H9 (cell line): ENCODE results near the gene SLX4. TPM values are rescaled to one million over a fixed set of nuclear protein-coding genes. Genes with fewer than 3 reads are reported as not detected.

Experiments used
- DNase-seq: peaks from one replicate; pipeline ENCODE4 v3.0.0-alpha.2; 2017
- H2AFZ ChIP-seq: one replicate; pipeline ENCODE4 v1.6.1; 2013; ENCODE audit warnings: mild to moderate bottlenecking, low read length, control low read depth, moderate library complexity
- H2AK5ac ChIP-seq: 2 replicates; pipeline ENCODE4 v1.6.1; 2013; ENCODE audit warnings: low read length, control low read depth, mixed read lengths; ENCODE audit not compliant: insufficient read length
- H2BK120ac ChIP-seq: one replicate; pipeline ENCODE4 v1.6.1; 2013; ENCODE audit warnings: low read depth, mild to moderate bottlenecking, low read length, control low read depth, inconsistent platforms; ENCODE audit not compliant: poor library complexity, severe bottlenecking
- H2BK12ac ChIP-seq: 2 replicates; pipeline ENCODE4 v1.6.1; 2013; ENCODE audit warnings: low read length, control low read depth, mixed read lengths, low read depth; ENCODE audit not compliant: insufficient read length
- H2BK15ac ChIP-seq: 2 replicates; pipeline ENCODE4 v1.6.1; 2013; ENCODE audit warnings: low read depth, low read length, control low read depth
- H2BK20ac ChIP-seq: one replicate; pipeline ENCODE4 v1.6.1; 2013; ENCODE audit warnings: low read depth, mild to moderate bottlenecking, low read length, control low read depth, inconsistent platforms; ENCODE audit not compliant: poor library complexity, severe bottlenecking
- H2BK5ac ChIP-seq: 2 replicates; pipeline ENCODE4 v1.6.1; 2013; ENCODE audit warnings: low read length, control low read depth, mixed read lengths; ENCODE audit not compliant: insufficient read length
- H3K14ac ChIP-seq: 2 replicates; pipeline ENCODE4 v1.6.1; 2013; ENCODE audit warnings: low read length, control low read depth; ENCODE audit not compliant: insufficient read depth
- H3K18ac ChIP-seq: 2 replicates; pipeline ENCODE4 v1.6.1; 2013; ENCODE audit warnings: low read depth, mild to moderate bottlenecking, mixed read lengths, low read length, control low read depth; ENCODE audit not compliant: insufficient read length
- H3K23ac ChIP-seq: 2 replicates; pipeline ENCODE4 v1.6.1; 2013; ENCODE audit warnings: low read length, control low read depth, mixed read lengths, low read depth; ENCODE audit not compliant: insufficient read length
- H3K23me2 ChIP-seq: 2 replicates; pipeline ENCODE4 v1.6.1; 2013; ENCODE audit warnings: low read depth, mild to moderate bottlenecking, mixed read lengths, low read length, control low read depth; ENCODE audit not compliant: insufficient read length, poor library complexity, severe bottlenecking
- H3K27ac ChIP-seq: 2 replicates; pipeline ENCODE4 v1.5.1; 2013; ENCODE audit warnings: low read length, control low read depth, mixed read lengths, low read depth; ENCODE audit not compliant: insufficient read length
- H3K27me3 ChIP-seq: 2 replicates; pipeline ENCODE4 v1.6.1; 2013; ENCODE audit warnings: low read length, control low read depth, inconsistent platforms; ENCODE audit not compliant: insufficient read depth
- H3K4ac ChIP-seq: 2 replicates; pipeline ENCODE4 v1.6.1; 2013; ENCODE audit warnings: low read depth, mild to moderate bottlenecking, control low read depth, inconsistent platforms, low read length, moderate library complexity
- H3K4me1 ChIP-seq: 2 replicates; pipeline ENCODE4 v1.6.1; 2013; ENCODE audit warnings: low read length, control low read depth, inconsistent platforms; ENCODE audit not compliant: insufficient read depth
- H3K4me2 ChIP-seq: 2 replicates; pipeline ENCODE4 v1.6.1; 2013; ENCODE audit warnings: low read length, control low read depth, mixed read lengths; ENCODE audit not compliant: insufficient read length, insufficient read depth
- H3K56ac ChIP-seq: 2 replicates; pipeline ENCODE4 v1.6.1; 2013; ENCODE audit warnings: low read depth, mild to moderate bottlenecking, mixed read lengths, low read length, control low read depth; ENCODE audit not compliant: insufficient read length
- H3K79me1 ChIP-seq: 2 replicates; pipeline ENCODE4 v1.6.1; 2013; ENCODE audit warnings: low read depth, mild to moderate bottlenecking, moderate library complexity, low read length, control low read depth, inconsistent platforms; ENCODE audit not compliant: insufficient read depth, poor library complexity, severe bottlenecking
- H3K79me2 ChIP-seq: 2 replicates; pipeline ENCODE4 v1.6.1; 2013; ENCODE audit warnings: low read length, control low read depth, inconsistent platforms; ENCODE audit not compliant: insufficient read depth
- H3K9ac ChIP-seq: 2 replicates; pipeline ENCODE4 v1.6.1; 2013; ENCODE audit warnings: low read length, control low read depth, mixed read lengths; ENCODE audit not compliant: insufficient read length; ENCODE audit errors: extremely low read depth
- H3K9me3 ChIP-seq: one replicate; pipeline ENCODE4 v1.6.1; 2013; ENCODE audit warnings: low read depth, low read length, inconsistent platforms; ENCODE audit not compliant: control insufficient read depth
- H3T11ph ChIP-seq: one replicate; pipeline ENCODE4 v1.6.1; 2013; ENCODE audit warnings: mild to moderate bottlenecking, low read length, control low read depth, inconsistent platforms
- H4K20me1 ChIP-seq: one replicate; pipeline ENCODE4 v1.6.1; 2013; ENCODE audit not compliant: control insufficient read depth, insufficient read length, insufficient read depth
- H4K5ac ChIP-seq: 2 replicates; pipeline ENCODE4 v1.6.1; 2013; ENCODE audit warnings: low read depth, mild to moderate bottlenecking, mixed read lengths, low read length, control low read depth; ENCODE audit not compliant: insufficient read length
- H4K8ac ChIP-seq: replicated peaks from 2 replicates; pipeline ENCODE4 v1.6.1; 2013; ENCODE audit warnings: low read length, control low read depth, mixed read lengths, low read depth; ENCODE audit not compliant: insufficient read length
- H4K91ac ChIP-seq: 2 replicates; pipeline ENCODE4 v1.6.1; 2013; ENCODE audit warnings: low read depth, mild to moderate bottlenecking, moderate library complexity, mixed read lengths, low read length, control low read depth; ENCODE audit not compliant: insufficient read length
- H3K27ac Mint-ChIP-seq, 3 experiments: 2 replicates in 2 of 3; 3 replicates in 1 of 3; pipeline ENCODE4 v1.8.0; 2020 to 2021; ENCODE audit warnings: mixed read lengths in 3 of 3, mild to moderate bottlenecking in 1 of 3, moderate library complexity in 1 of 3
- H3K27me3 Mint-ChIP-seq: 2 replicates; pipeline ENCODE4 v1.8.0; 2021; ENCODE audit warnings: low read depth, mild to moderate bottlenecking, moderate library complexity, mixed read lengths
- H3K36me3 Mint-ChIP-seq, 3 experiments: 2 replicates in 2 of 3; 3 replicates in 1 of 3; pipeline ENCODE4 v1.8.0; 2020 to 2021; ENCODE audit warnings: low read depth in 3 of 3, mixed read lengths in 3 of 3; ENCODE audit not compliant: insufficient read depth in 1 of 3
- H3K4me1 Mint-ChIP-seq, 2 experiments: 2 replicates each; pipeline ENCODE4 v1.8.0; 2020; ENCODE audit warnings: mixed read lengths in 2 of 2
- H3K4me3 Mint-ChIP-seq, 2 experiments: 2 replicates in 1 of 2; 3 replicates in 1 of 2; pipeline ENCODE4 v1.8.0; 2020 to 2021; ENCODE audit warnings: mild to moderate bottlenecking in 2 of 2, mixed read lengths in 2 of 2, moderate library complexity in 1 of 2
- H3K9me3 Mint-ChIP-seq, 2 experiments: 2 replicates in 1 of 2; 3 replicates in 1 of 2; pipeline ENCODE4 v1.8.0; 2020; ENCODE audit warnings: mild to moderate bottlenecking in 2 of 2, mixed read lengths in 2 of 2, moderate library complexity in 1 of 2
- WGBS: extraction: QIAGEN DNeasy Blood & Tissue Kit; methylation state at CpG from one replicate; pipeline ENCODE4 v1.1.7; 2013; ENCODE audit warnings: missing lambda C conversion rate, low lambda C conversion rate, mixed read lengths; ENCODE audit not compliant: insufficient read length; ENCODE audit errors: extremely low coverage; 5-methylcytosine and 5-hydroxymethylcytosine counted together
- total RNA-seq: library from RNA; stranded (reverse); gene quantifications from 2 replicates; pipeline ENCODE4 v1.2.1, GENCODE V29; 2021
- TF ChIP-seq, protein P1 (sequence below): fragments of 200-600 bp; sonication (generic); conservative IDR thresholded peaks from 3 replicates; pipeline ENCODE4 v1.8.0; 2021; ENCODE audit warnings: antibody characterized with exemption, mild to moderate bottlenecking

Gene SLX4
- total RNA-seq, 1 experiment from 2014 or later: 9.9 TPM

GRCh38 chr16:3618769-3619141 lies 7.3 kb upstream of the SLX4 start:
- Histone ChIP-seq H4K5ac (no peak overlapping the region), H2BK12ac (no peak overlapping the region), H3K9me3 (no peaks in the 10 kb centered on the region), H2AK5ac (no peak overlapping the region), H3K4ac (no peak overlapping the region), H2AFZ (no peak overlapping the region), H3T11ph (no peak overlapping the region), H2BK15ac (no peak overlapping the region), H3K27me3 (no peaks in the 10 kb centered on the region), H3K23me2 (no peaks in the 10 kb centered on the region), H4K91ac (no peak overlapping the region), H3K18ac (no peak overlapping the region), H2BK20ac (no peak overlapping the region), H3K14ac (no peak overlapping the region), H3K4me2 (no peak overlapping the region), H3K79me2 (no peaks in the 10 kb centered on the region; the same call in 1 of the 2 replicates), H4K8ac (no peak overlapping the region), H3K27ac (no peak overlapping the region), H3K9ac (no peak overlapping the region), H2BK120ac (no peak overlapping the region), H3K23ac (no peak overlapping the region), H3K56ac (no peak overlapping the region), H2BK5ac (no peak overlapping the region), H3K4me1 (no peaks in the 10 kb centered on the region), H4K20me1 (no peaks in the 10 kb centered on the region), H3K79me1 (peaks cover 6% of the 10 kb centered on the region)
- Mint-ChIP-seq H3K9me3 (no peaks in the 10 kb centered on the region), H3K4me3 (no peak overlapping the region), H3K27me3 (no peaks in the 10 kb centered on the region), H3K36me3 (peaks cover 3 to 12% (median 12%) of the 10 kb centered on the region in 3 experiments; a peak in 5 of 7 replicates), H3K4me1 (peaks cover 0 to 3% of the 10 kb centered on the region in 2 experiments; a peak in 2 of 4 replicates), H3K27ac (no peak overlapping the region)
- TF ChIP-seq, protein P1, sequence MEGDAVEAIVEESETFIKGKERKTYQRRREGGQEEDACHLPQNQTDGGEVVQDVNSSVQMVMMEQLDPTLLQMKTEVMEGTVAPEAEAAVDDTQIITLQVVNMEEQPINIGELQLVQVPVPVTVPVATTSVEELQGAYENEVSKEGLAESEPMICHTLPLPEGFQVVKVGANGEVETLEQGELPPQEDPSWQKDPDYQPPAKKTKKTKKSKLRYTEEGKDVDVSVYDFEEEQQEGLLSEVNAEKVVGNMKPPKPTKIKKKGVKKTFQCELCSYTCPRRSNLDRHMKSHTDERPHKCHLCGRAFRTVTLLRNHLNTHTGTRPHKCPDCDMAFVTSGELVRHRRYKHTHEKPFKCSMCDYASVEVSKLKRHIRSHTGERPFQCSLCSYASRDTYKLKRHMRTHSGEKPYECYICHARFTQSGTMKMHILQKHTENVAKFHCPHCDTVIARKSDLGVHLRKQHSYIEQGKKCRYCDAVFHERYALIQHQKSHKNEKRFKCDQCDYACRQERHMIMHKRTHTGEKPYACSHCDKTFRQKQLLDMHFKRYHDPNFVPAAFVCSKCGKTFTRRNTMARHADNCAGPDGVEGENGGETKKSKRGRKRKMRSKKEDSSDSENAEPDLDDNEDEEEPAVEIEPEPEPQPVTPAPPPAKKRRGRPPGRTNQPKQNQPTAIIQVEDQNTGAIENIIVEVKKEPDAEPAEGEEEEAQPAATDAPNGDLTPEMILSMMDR: no peak
- WGBS: no CpG with 5 or more reads among the region's 3 CpGs
- no peak for DNase-seq
